IMR-90 (cell line): ENCODE measurements around the gene TSN. TPM values are rescaled to one million over a fixed set of nuclear protein-coding genes. Genes with fewer than 3 reads are reported as not detected.

Experiments
- ATAC-seq: fragments of 200-7000 bp; cut with Tn5 transposase; 2 replicates; pipeline ENCODE4 v1.9.1; 2020; ENCODE audit warnings: low read depth, mild to moderate bottlenecking, moderate library complexity
- BruUV-seq: library from RNA; stranded (reverse); fragments of 400-500 nt; replicated peaks from 2 replicates; lab custom pipeline; 2021; lab: Mats Ljungman, UMichigan
- CTCF ChIA-PET: fragments of 300-600 bp; formaldehyde crosslinking; extraction: SDS; loops from one replicate; lab custom pipeline; 2021; ENCODE audit warnings: antibody characterized with exemption; lab: Yijun Ruan, JAX
- POLR2A ChIA-PET: fragments of 300-600 bp; sonication (Branson Sonifier 250); formaldehyde crosslinking; loops from one replicate; lab custom pipeline; 2022; ENCODE audit warnings: antibody characterized with exemption; ENCODE audit not compliant: unreplicated experiment; lab: Charles Lee
- DNase-seq: peaks from one replicate; pipeline ENCODE4 v3.0.0; 2013
- H2AFZ ChIP-seq: replicated peaks from 2 replicates; pipeline ENCODE3; 2013; ENCODE audit warnings: low read length, mild to moderate bottlenecking; ENCODE audit not compliant: poor library complexity
- H2AK5ac ChIP-seq: 2 replicates; pipeline ENCODE4 v1.6.1; 2013; ENCODE audit warnings: low read depth, low read length, inconsistent platforms
- H2AK9ac ChIP-seq: replicated peaks from 2 replicates; pipeline ENCODE3; 2013; ENCODE audit warnings: mild to moderate bottlenecking, low read depth, low read length, moderate library complexity; ENCODE audit not compliant: poor library complexity
- H2BK120ac ChIP-seq: 2 replicates; pipeline ENCODE4 v1.6.1; 2013; ENCODE audit warnings: low read depth, low read length, inconsistent platforms
- H2BK15ac ChIP-seq: 3 replicates; pipeline ENCODE4 v1.6.1; 2013; ENCODE audit warnings: low read depth, low read length, inconsistent platforms
- H2BK20ac ChIP-seq: 2 replicates; pipeline ENCODE4 v1.6.1; 2013; ENCODE audit warnings: low read depth, mild to moderate bottlenecking, inconsistent platforms, low read length, moderate library complexity
- H2BK5ac ChIP-seq: 2 replicates; pipeline ENCODE4 v1.6.1; 2013; ENCODE audit warnings: mild to moderate bottlenecking, low read depth, low read length, inconsistent platforms; ENCODE audit not compliant: poor library complexity, severe bottlenecking
- H3K14ac ChIP-seq: replicated peaks from 2 replicates; pipeline ENCODE4 v1.6.1; 2013; ENCODE audit warnings: low read depth, low read length, inconsistent platforms
- H3K18ac ChIP-seq: 2 replicates; pipeline ENCODE4 v1.6.1; 2013; ENCODE audit warnings: low read depth, low read length, control low read depth
- H3K23ac ChIP-seq: 2 replicates; pipeline ENCODE4 v1.6.1; 2013; ENCODE audit warnings: low read depth, low read length, inconsistent platforms
- H3K27ac ChIP-seq: 2 replicates; pipeline ENCODE4 v1.5.1; 2013; ENCODE audit warnings: mild to moderate bottlenecking, control low read depth, low read length; ENCODE audit not compliant: insufficient read depth
- H3K27me3 ChIP-seq: 2 replicates; pipeline ENCODE4 v1.6.1; 2013; ENCODE audit warnings: low read length; ENCODE audit not compliant: control insufficient read depth, insufficient read depth
- H3K36me3 ChIP-seq: 2 replicates; pipeline ENCODE4 v1.6.1; 2013; ENCODE audit warnings: low read length, mixed read lengths; ENCODE audit not compliant: control insufficient read depth, insufficient read depth
- H3K4ac ChIP-seq: 2 replicates; pipeline ENCODE4 v1.6.1; 2013; ENCODE audit warnings: low read depth, low read length, inconsistent platforms
- H3K4me1 ChIP-seq: 2 replicates; pipeline ENCODE4 v1.6.1; 2013; ENCODE audit warnings: low read length, mixed read lengths; ENCODE audit not compliant: control insufficient read depth, insufficient read depth
- H3K4me2 ChIP-seq: 2 replicates; pipeline ENCODE4 v1.6.1; 2013; ENCODE audit warnings: low read depth, mild to moderate bottlenecking, control low read depth, low read length, moderate library complexity
- H3K4me3 ChIP-seq: 2 replicates; pipeline ENCODE4 v1.5.1; 2013; ENCODE audit warnings: low read depth, mild to moderate bottlenecking, control low read depth, low read length, moderate library complexity; ENCODE audit not compliant: insufficient read depth
- H3K56ac ChIP-seq: 2 replicates; pipeline ENCODE4 v1.6.1; 2013; ENCODE audit warnings: low read length, inconsistent platforms; ENCODE audit not compliant: insufficient read depth; ENCODE audit errors: extremely low read depth
- H3K79me1 ChIP-seq, 2 experiments: 2 replicates each; pipeline ENCODE4 v1.6.1; 2013; ENCODE audit warnings: low read length in 2 of 2, inconsistent platforms in 1 of 2, low read depth in 1 of 2
- H3K9ac ChIP-seq: 2 replicates; pipeline ENCODE4 v1.6.1; 2013; ENCODE audit warnings: low read depth, low read length, control low read depth
- H3K9me1 ChIP-seq: 2 replicates; pipeline ENCODE4 v1.6.1; 2013; ENCODE audit warnings: low read length, inconsistent platforms; ENCODE audit not compliant: insufficient read depth
- H3K9me3 ChIP-seq: 2 replicates; pipeline ENCODE4 v1.6.1; 2013; ENCODE audit warnings: low read length; ENCODE audit not compliant: control insufficient read depth, insufficient read depth
- H4K20me1 ChIP-seq: 2 replicates; pipeline ENCODE4 v1.6.1; 2013; ENCODE audit warnings: low read length, inconsistent platforms; ENCODE audit not compliant: insufficient read depth
- H4K5ac ChIP-seq: 2 replicates; pipeline ENCODE4 v1.6.1; 2013; ENCODE audit warnings: mild to moderate bottlenecking, low read depth, low read length, control low read depth
- H4K8ac ChIP-seq, 2 experiments: 2 replicates each; pipeline ENCODE4 v1.6.1; 2013; ENCODE audit warnings: low read depth in 2 of 2, low read length in 2 of 2, control low read depth in 1 of 2, inconsistent platforms in 1 of 2
- H4K91ac ChIP-seq: 2 replicates; pipeline ENCODE4 v1.6.1; 2013; ENCODE audit warnings: low read depth, low read length, inconsistent platforms; ENCODE audit not compliant: insufficient read depth
- BHLHE40 ChIP-seq: fragments of 150-350 bp; IDR thresholded peaks from 2 replicates; pipeline ENCODE4 v1.6.1; 2016; ENCODE audit warnings: mild to moderate bottlenecking, low read depth, low read length
- CEBPB ChIP-seq: IDR thresholded peaks from 2 replicates; pipeline ENCODE4 v1.6.1; 2012; ENCODE audit warnings: low read depth, low read length, improper control_type of control experiment
- CHD1 ChIP-seq: IDR thresholded peaks from 2 replicates; pipeline ENCODE4 v1.6.1; 2012; ENCODE audit warnings: low read depth, low read length, improper control_type of control experiment
- CTCF ChIP-seq: conservative IDR thresholded peaks from 2 replicates; pipeline ENCODE4 v1.5.1; 2012; ENCODE audit warnings: mild to moderate bottlenecking, low read depth, low read length, improper control_type of control experiment
- FOS ChIP-seq: fragments of 150-350 bp; IDR thresholded peaks from 2 replicates; pipeline ENCODE4 v1.6.1; 2016; ENCODE audit warnings: low read depth, low read length
- MAFK ChIP-seq: IDR thresholded peaks from 2 replicates; pipeline ENCODE4 v1.6.1; 2012; ENCODE audit warnings: low read depth, low read length, improper control_type of control experiment
- MAZ ChIP-seq: IDR thresholded peaks from 2 replicates; pipeline ENCODE4 v1.6.1; 2012; ENCODE audit warnings: low read depth, mild to moderate bottlenecking, low read length, improper control_type of control experiment, moderate library complexity, borderline replicate concordance
- MXI1 ChIP-seq: IDR thresholded peaks from 2 replicates; pipeline ENCODE4 v1.6.1; 2012; ENCODE audit warnings: low read depth, mild to moderate bottlenecking, low read length, moderate library complexity, borderline replicate concordance
- NFE2L2 ChIP-seq: fragments of 150-350 bp; IDR thresholded peaks from 2 replicates; pipeline ENCODE4 v1.6.1; 2016; ENCODE audit warnings: low read depth, mild to moderate bottlenecking, low read length
- POLR2A ChIP-seq: IDR thresholded peaks from 2 replicates; pipeline ENCODE4 v1.6.1; 2012; ENCODE audit warnings: mild to moderate bottlenecking, low read depth, low read length
- RAD21 ChIP-seq: IDR thresholded peaks from 2 replicates; pipeline ENCODE4 v1.6.1; 2012; ENCODE audit warnings: low read length, improper control_type of control experiment
- RCOR1 ChIP-seq: IDR thresholded peaks from 2 replicates; pipeline ENCODE4 v1.6.1; 2012; ENCODE audit warnings: mild to moderate bottlenecking, low read length, improper control_type of control experiment; ENCODE audit not compliant: insufficient replicate concordance
- RFX5 ChIP-seq: IDR thresholded peaks from 2 replicates; pipeline ENCODE4 v1.8.0; 2012; ENCODE audit warnings: low read depth, mild to moderate bottlenecking, low read length, moderate library complexity
- SMC3 ChIP-seq: fragments of 150-350 bp; IDR thresholded peaks from 2 replicates; pipeline ENCODE4 v1.6.1; 2016; ENCODE audit warnings: low read depth, mild to moderate bottlenecking, antibody characterized with exemption, low read length, moderate library complexity
- USF2 ChIP-seq: fragments of 150-350 bp; IDR thresholded peaks from 2 replicates; pipeline ENCODE4 v1.6.1; 2017; ENCODE audit warnings: mild to moderate bottlenecking, antibody characterized with exemption, low read length, low read depth
- WGBS, 2 experiments: methylation state at CpG; one replicate each; pipeline versions ENCODE4 v1.1.5 to v1.1.7; 2013; ENCODE audit warnings: missing lambda C conversion rate in 2 of 2; ENCODE audit not compliant: insufficient read length in 1 of 2; ENCODE audit errors: extremely low coverage in 2 of 2; 5-methylcytosine and 5-hydroxymethylcytosine counted together
- dilution Hi-C: fragments of 300-500 bp; cut with HindIII; formaldehyde crosslinking; loops from one replicate; pipeline ENCODE4 v1.14.3; 2018; ENCODE audit warnings: low sequenced_read_pairs; ENCODE audit not compliant: unreplicated experiment
- in situ Hi-C: fragments of 300-500 bp; cut with MboI; formaldehyde crosslinking; loops from 3 replicates; pipeline ENCODE4 v1.14.3; 2019; ENCODE audit warnings: low sequenced_read_pairs, inconsistent platforms, mixed read lengths
- intact Hi-C: fragments of 100-400 bp; cut with micrococcal nuclease; formaldehyde crosslinking; loops from 2 replicates; pipeline ENCODE4 v1.10.0; 2022
- polyA plus RNA-seq, 3 experiments: library from polyadenylated mRNA; depleted of rRNA; stranded (reverse); fragments of >200 nt; gene quantifications; 2 replicates each; pipeline ENCODE4 v1.2.3, GENCODE V29; 2012; ENCODE audit warnings: low replicate concordance in 1 of 3
- total RNA-seq: library from RNA; depleted of rRNA; stranded (reverse); fragments of >200 nt; gene quantifications from 2 replicates; pipeline ENCODE4 v1.2.3, GENCODE V29; 2012
- TF ChIP-seq, protein P1 (sequence below): fragments of 150-350 bp; IDR thresholded peaks from 2 replicates; pipeline ENCODE4 v1.6.1; 2016; ENCODE audit warnings: low read depth, mild to moderate bottlenecking, low read length, moderate library complexity, borderline replicate concordance

The TSN gene
- total and polyA plus RNA-seq, 2 of the 4 experiments (the other 2 are of a cell fraction), result 31.0 to 56.3 TPM

DNA sequence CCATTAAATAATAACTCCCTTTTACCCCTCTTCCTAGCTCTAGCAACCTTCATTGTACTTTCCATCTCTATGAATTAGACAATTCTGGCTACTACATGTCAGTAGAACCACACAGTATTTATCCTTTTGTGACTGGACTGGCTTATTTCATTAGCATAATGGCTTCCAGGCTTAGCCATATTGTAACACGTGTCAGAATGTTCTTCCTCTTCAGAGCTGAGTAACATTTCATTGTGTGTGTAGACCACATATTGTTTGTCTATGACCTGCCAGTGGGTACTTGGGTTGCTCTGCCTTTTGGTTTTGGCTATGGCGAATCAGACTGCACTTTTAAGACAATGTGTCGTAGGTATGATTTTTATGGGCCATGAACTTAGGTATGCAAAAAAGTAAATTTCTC lies 20.9 kb downstream of the TSN start:
- dilution Hi-C loops, result no loop called here
- ChIA-PET CTCF (no interaction called here), POLR2A (no interaction called here)
- intact Hi-C loops, result no loop called here
- Histone ChIP-seq H3K9me1 (no peaks in the 10 kb centered on the region; the same call in 1 of the 2 replicates), H4K91ac (no peak overlapping the region), H2BK5ac (no peak overlapping the region), H3K9me3 (no peaks in the 10 kb centered on the region), H2BK120ac (no peak overlapping the region), H4K8ac (no peak overlapping the region), H3K4me3 (no peak overlapping the region), H2AFZ (no peak overlapping the region), H3K36me3 (no peaks in the 10 kb centered on the region), H3K4ac (no peak overlapping the region), H4K20me1 (no peaks in the 10 kb centered on the region), H3K27me3 (peaks cover 11% of the 10 kb centered on the region), H2AK9ac (no peak overlapping the region), H2BK15ac (no peak overlapping the region), H4K5ac (no peak overlapping the region), H3K23ac (no peak overlapping the region), H3K9ac (no peak overlapping the region), H3K27ac (no peak overlapping the region), H2AK5ac (no peak overlapping the region), H3K4me1 (peaks cover 5% of the 10 kb centered on the region; the same call in 1 of the 2 replicates), H3K18ac (no peak overlapping the region), H3K14ac (no peak overlapping the region), H3K79me1 (no peaks in the 10 kb centered on the region), H3K56ac (no peak overlapping the region), H2BK20ac (no peak overlapping the region), H3K4me2 (no peak overlapping the region)
- ATAC-seq, result no peak
- no TSS peak for BruUV-seq
- TF ChIP-seq MXI1 (no peak), FOS (no peak), MAFK (no peak), NFE2L2 (no peak), POLR2A (no peak), RCOR1 (no peak), CHD1 (no peak), RFX5 (no peak), CEBPB (no peak), RAD21 (no peak), MAZ (no peak), USF2 (no peak), SMC3 (no peak), BHLHE40 (no peak), CTCF (no peak)
- TF ChIP-seq, protein P1, sequence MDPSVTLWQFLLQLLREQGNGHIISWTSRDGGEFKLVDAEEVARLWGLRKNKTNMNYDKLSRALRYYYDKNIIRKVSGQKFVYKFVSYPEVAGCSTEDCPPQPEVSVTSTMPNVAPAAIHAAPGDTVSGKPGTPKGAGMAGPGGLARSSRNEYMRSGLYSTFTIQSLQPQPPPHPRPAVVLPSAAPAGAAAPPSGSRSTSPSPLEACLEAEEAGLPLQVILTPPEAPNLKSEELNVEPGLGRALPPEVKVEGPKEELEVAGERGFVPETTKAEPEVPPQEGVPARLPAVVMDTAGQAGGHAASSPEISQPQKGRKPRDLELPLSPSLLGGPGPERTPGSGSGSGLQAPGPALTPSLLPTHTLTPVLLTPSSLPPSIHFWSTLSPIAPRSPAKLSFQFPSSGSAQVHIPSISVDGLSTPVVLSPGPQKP, result no peak
- no peak for DNase-seq
- no CpG with 5 or more reads among the region's 3 CpGs for WGBS, 2 experiments
- in situ Hi-C loops, result no loop called here
